M059J (cell line): Measurements from ENCODE around the gene TMC7. TPM values are rescaled to one million over a fixed set of nuclear protein-coding genes. Genes with fewer than 3 reads are reported as not detected.
"Not testable (repeated sequence)": the region's sequence is repeated elsewhere in the genome, so short reads cannot be mapped to it uniquely, and the experiment has no call there.

Experiments used
- DNase-seq: peaks from one replicate; pipeline ENCODE4 v3.0.0-alpha.2; 2012; ENCODE audit warnings: low read depth
- total RNA-seq: library from RNA; depleted of rRNA; stranded (reverse); fragments of >200 nt; shearing (Covaris generic); gene quantifications from 2 replicates; pipeline ENCODE4 v1.2.3, GENCODE V29; 2014

The TMC7 gene
- total RNA-seq, 1 experiment from 2014 or later = 0.71 TPM

- no peak for DNase-seq
Measured at GRCh38 chr16:18979936-18980335, 3.8 kb upstream of the TMC7 start.

GRCh38 chr16:18984435-18985005 lies 786 bp downstream of the TMC7 start:
- DNase-seq = no peak

GRCh38 chr16:18985256-18985655 lies 1.5 kb downstream of the TMC7 start:
- not testable (repeated sequence) for DNase-seq

GRCh38 chr16:18991731-18992130 lies 8.0 kb downstream of the TMC7 start:
- not testable (repeated sequence) for DNase-seq

- DNase-seq = not testable (repeated sequence)
Measured at GRCh38 chr16:18993531-18993930, 9.8 kb downstream of the TMC7 start.

GRCh38 chr16:18994181-18994580 lies 10.4 kb downstream of the TMC7 start:
- not testable (repeated sequence) for DNase-seq

GRCh38 chr16:18995406-18995805 lies 11.7 kb downstream of the TMC7 start:
- DNase-seq = not testable (repeated sequence)

- not testable (repeated sequence) for DNase-seq
Measured at GRCh38 chr16:18996536-18996935, 12.8 kb downstream of the TMC7 start.

GRCh38 chr16:18997001-18997400 lies 13.3 kb downstream of the TMC7 start:
- not testable (repeated sequence) for DNase-seq

- no peak for DNase-seq
Measured at GRCh38 chr16:18999045-18999393, 15.3 kb downstream of the TMC7 start.

- peak; percentile 99 for DNase-seq
Measured at GRCh38 chr16:19001788-19002187, 18.1 kb downstream of the TMC7 start.

GRCh38 chr16:19003935-19004334 lies 20.2 kb downstream of the TMC7 start:
- DNase-seq = no peak

GRCh38 chr16:19005561-19006445 lies 22.1 kb downstream of the TMC7 start:
- DNase-seq = peak; percentile 80

GRCh38 chr16:19006446-19007315 lies 22.9 kb downstream of the TMC7 start:
- DNase-seq = no peak

GRCh38 chr16:19008245-19009169 lies 24.8 kb downstream of the TMC7 start:
- DNase-seq = peak; percentile 93

- no peak for DNase-seq
Measured at GRCh38 chr16:19011169-19011731, 27.5 kb downstream of the TMC7 start.

GRCh38 chr16:19014461-19014860 lies 30.7 kb downstream of the TMC7 start:
- peak; percentile 16 for DNase-seq

- DNase-seq = no peak
Measured at GRCh38 chr16:19017179-19017578, 33.4 kb downstream of the TMC7 start.

GRCh38 chr16:19020689-19021088 lies 37.0 kb downstream of the TMC7 start:
- no peak for DNase-seq

- DNase-seq = no peak
Measured at GRCh38 chr16:19021747-19022146, 38.0 kb downstream of the TMC7 start.

- no peak for DNase-seq
Measured at GRCh38 chr16:19027416-19027815, 43.7 kb downstream of the TMC7 start.
